Measurements from ENCODE around the gene SCFD2. TPM values are rescaled to one million over a fixed set of nuclear protein-coding genes. Genes with fewer than 3 reads are reported as not detected.

The SCFD2 gene
- polyA plus RNA-seq, 2 of the 4 experiments (the other 2 are of a cell fraction) = 7.6 to 10.8 TPM

DNA sequence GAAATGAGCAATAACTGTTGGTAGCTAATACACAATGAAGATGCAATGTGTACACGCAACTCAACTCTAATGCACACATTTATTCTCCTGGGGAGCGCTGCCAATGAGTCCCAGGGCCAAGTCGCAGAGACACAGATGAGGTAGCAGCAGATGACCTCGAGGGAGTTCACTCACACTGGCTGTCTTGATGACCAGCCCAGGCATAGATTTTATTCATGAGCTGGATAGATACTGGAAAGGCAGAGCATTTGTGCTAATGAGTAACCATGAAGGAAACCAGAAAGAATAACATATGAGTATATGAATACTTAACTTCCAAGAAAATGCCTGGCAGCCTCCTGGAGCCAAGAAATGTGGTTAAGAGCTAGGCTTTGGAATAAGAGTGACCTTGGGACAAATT is 461.4 kb downstream of the SCFD2 start (continued):
- TF ChIP-seq, protein P1, sequence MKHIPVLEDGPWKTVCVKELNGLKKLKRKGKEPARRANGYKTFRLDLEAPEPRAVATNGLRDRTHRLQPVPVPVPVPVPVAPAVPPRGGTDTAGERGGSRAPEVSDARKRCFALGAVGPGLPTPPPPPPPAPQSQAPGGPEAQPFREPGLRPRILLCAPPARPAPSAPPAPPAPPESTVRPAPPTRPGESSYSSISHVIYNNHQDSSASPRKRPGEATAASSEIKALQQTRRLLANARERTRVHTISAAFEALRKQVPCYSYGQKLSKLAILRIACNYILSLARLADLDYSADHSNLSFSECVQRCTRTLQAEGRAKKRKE (CRISPR knock-in tag; IDR thresholded peaks at IDR 0.05; ENCODE audit: low read depth) = no peak
- no peak for TF ChIP-seq MYC (IDR thresholded peaks at IDR 0.05; ENCODE audit: borderline replicate concordance, low read length)

DNA sequence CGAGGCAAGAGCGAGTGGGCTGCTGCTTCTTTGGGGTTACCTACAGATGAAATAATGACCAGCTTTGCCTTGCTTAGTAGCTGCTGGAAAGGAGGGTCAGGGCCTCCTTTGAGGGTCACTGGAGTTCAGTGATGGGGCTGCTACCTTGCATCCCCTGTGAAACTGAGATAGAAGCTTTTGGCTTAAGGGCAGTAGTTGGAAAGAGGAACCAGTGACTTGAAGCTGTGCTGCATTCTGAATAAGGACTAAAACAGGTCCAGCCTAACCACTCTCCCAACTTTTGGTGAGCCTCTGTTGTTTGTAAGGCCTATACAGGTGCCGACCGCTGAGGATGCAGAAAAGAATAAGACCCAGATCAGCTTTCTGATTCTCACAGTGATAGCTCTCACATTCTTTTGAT is 462.6 kb downstream of the SCFD2 start:
- Histone ChIP-seq H3K4me1 (no peaks in the 10 kb centered on the region), H3K27ac (no peak overlapping the region), H3K9me3 (no peaks in the 10 kb centered on the region), H3K4me3 (no peak overlapping the region), H3K4me2 (no peak overlapping the region)
- DNase-seq (ENCODE audit: low read depth in 1 of 2, low spot score in 1 of 2) (no peak), FAIRE-seq (no peak), ATAC-seq (no peak)
- 97% methylated on average over 4 of the region's 4 CpGs for WGBS (ENCODE audit: missing lambda C conversion rate)
- POLR2A ChIA-PET = no interaction called here
- TF ChIP-seq BHLHE40 (IDR thresholded peaks at IDR 0.05; ENCODE audit: low read depth, low read length) (no peak), EHMT2 (IDR thresholded peaks at IDR 0.05; ENCODE audit: low read depth) (no peak), EHF (CRISPR knock-in tag; IDR thresholded peaks at IDR 0.05) (no peak), CEBPB (IDR thresholded peaks at IDR 0.05) (no peak), SREBF2 (IDR thresholded peaks at IDR 0.05) (no peak), NFE2L2 (conservative IDR thresholded peaks at IDR 0.05; ENCODE audit: low read length) (no peak), ZC3H11A (IDR thresholded peaks at IDR 0.05) (no peak), KDM1A (IDR thresholded peaks at IDR 0.05; ENCODE audit: low read depth) (no peak), RFX5 (IDR thresholded peaks at IDR 0.05) (no peak), RNF2 (IDR thresholded peaks at IDR 0.05; ENCODE audit: borderline replicate concordance, low read depth) (no peak), ZNF302 (CRISPR knock-in tag; IDR thresholded peaks at IDR 0.05) (no peak)
- TF ChIP-seq, protein P2, sequence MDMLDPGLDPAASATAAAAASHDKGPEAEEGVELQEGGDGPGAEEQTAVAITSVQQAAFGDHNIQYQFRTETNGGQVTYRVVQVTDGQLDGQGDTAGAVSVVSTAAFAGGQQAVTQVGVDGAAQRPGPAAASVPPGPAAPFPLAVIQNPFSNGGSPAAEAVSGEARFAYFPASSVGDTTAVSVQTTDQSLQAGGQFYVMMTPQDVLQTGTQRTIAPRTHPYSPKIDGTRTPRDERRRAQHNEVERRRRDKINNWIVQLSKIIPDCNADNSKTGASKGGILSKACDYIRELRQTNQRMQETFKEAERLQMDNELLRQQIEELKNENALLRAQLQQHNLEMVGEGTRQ (IDR thresholded peaks at IDR 0.05) = no peak
- TF ChIP-seq, protein P1 (CRISPR knock-in tag; IDR thresholded peaks at IDR 0.05; ENCODE audit: low read depth) = no peak
- TF ChIP-seq, protein P3, sequence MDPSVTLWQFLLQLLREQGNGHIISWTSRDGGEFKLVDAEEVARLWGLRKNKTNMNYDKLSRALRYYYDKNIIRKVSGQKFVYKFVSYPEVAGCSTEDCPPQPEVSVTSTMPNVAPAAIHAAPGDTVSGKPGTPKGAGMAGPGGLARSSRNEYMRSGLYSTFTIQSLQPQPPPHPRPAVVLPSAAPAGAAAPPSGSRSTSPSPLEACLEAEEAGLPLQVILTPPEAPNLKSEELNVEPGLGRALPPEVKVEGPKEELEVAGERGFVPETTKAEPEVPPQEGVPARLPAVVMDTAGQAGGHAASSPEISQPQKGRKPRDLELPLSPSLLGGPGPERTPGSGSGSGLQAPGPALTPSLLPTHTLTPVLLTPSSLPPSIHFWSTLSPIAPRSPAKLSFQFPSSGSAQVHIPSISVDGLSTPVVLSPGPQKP (IDR thresholded peaks at IDR 0.05; ENCODE audit: low read depth, low read length) = no peak
- TF ChIP-seq, protein P4, sequence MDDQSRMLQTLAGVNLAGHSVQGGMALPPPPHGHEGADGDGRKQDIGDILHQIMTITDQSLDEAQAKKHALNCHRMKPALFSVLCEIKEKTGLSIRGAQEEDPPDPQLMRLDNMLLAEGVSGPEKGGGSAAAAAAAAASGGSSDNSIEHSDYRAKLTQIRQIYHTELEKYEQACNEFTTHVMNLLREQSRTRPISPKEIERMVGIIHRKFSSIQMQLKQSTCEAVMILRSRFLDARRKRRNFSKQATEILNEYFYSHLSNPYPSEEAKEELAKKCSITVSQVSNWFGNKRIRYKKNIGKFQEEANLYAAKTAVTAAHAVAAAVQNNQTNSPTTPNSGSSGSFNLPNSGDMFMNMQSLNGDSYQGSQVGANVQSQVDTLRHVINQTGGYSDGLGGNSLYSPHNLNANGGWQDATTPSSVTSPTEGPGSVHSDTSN (IDR thresholded peaks at IDR 0.05) = no peak
- TF ChIP-seq, protein P5, sequence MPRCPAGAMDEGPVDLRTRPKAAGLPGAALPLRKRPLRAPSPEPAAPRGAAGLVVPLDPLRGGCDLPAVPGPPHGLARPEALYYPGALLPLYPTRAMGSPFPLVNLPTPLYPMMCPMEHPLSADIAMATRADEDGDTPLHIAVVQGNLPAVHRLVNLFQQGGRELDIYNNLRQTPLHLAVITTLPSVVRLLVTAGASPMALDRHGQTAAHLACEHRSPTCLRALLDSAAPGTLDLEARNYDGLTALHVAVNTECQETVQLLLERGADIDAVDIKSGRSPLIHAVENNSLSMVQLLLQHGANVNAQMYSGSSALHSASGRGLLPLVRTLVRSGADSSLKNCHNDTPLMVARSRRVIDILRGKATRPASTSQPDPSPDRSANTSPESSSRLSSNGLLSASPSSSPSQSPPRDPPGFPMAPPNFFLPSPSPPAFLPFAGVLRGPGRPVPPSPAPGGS (IDR thresholded peaks at IDR 0.05) = no peak
- CTCF ChIA-PET = interaction anchor here (1.3 kb wide), 1 partner anchor 17 kb away, joined by 4 read pairs; no protein-coding TSS in a partner anchor

DNA sequence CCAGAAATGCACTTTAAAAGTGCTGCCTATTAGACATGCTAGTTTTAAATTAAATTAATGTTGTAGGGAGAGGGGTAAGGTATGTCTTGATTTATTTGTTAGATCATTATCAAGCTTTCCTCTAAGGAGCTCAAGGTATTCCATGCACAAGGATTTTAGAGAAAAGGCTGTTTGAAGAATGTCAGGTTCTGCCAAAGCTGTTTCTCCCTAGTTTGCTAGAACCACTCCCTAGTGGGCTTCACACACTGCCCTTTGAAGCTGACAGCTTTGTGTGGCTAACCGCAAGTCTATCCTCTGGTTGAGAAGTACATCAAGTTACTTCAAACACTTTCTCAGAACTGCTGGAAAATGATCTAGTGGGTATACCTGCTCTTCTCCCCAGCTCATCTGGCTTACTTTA is 471.4 kb downstream of the SCFD2 start:
- H3K27ac ChIP-seq = no peak overlapping the region
- H3K4me1 ChIP-seq = no peaks in the 10 kb centered on the region
- TF ChIP-seq CEBPB (IDR thresholded peaks at IDR 0.05) (no peak), MAZ (IDR thresholded peaks at IDR 0.05; ENCODE audit: borderline replicate concordance, low read depth, low read length) (no peak), KDM1A (IDR thresholded peaks at IDR 0.05; ENCODE audit: low read depth) (no peak), NPAS2 (CRISPR knock-in tag; IDR thresholded peaks at IDR 0.05; ENCODE audit: borderline replicate concordance) (no peak)
- no peak overlapping the region for H3K4me2 ChIP-seq
- ATAC-seq (no peak), FAIRE-seq (no peak), DNase-seq (ENCODE audit: low read depth in 1 of 2, low spot score in 1 of 2) (no peak)
- H3K4me3 ChIP-seq = no peak overlapping the region
- WGBS (ENCODE audit: missing lambda C conversion rate) = 100% methylated on average over 1 of the region's 1 CpG
- ChIA-PET CTCF (interaction anchor here (0.6 kb wide), 1 partner anchor 17 kb away, joined by 3 read pairs; no protein-coding TSS in a partner anchor), POLR2A (no interaction called here)
- H3K9me3 ChIP-seq = no peaks in the 10 kb centered on the region
